ENCODE data around the gene NYNRIN. TPM values are rescaled to one million over a fixed set of nuclear protein-coding genes. Genes with fewer than 3 reads are reported as not detected.
"Not testable (repeated sequence)": the region's sequence is repeated elsewhere in the genome, so short reads cannot be mapped to it uniquely, and the experiment has no call there.

NYNRIN gene
- total RNA-seq, 1 donor from 2014 or later: 8.0 TPM

DNA sequence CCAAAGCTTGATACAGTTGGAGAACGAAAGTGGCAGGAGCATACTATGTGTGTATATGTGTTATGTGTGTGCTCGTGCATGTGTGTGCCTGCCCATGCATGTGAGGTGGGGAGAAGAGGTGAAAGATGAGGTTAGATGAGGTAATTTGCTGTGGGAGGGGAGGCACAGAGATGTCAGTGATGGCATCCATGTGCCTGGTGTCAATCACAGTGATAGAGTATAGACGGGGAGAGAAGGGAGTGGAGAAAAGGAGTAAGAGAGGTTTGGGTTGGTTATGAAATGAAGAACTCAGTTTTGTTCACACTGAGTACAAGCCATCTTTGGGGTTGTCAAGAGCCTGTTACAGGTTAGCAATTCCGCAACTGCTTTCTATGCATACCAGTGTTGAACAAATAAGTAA lies 14.6 kb upstream of the NYNRIN start:
- intact Hi-C loops (cut with micrococcal nuclease): no loop called here
- TF ChIP-seq, protein P1, sequence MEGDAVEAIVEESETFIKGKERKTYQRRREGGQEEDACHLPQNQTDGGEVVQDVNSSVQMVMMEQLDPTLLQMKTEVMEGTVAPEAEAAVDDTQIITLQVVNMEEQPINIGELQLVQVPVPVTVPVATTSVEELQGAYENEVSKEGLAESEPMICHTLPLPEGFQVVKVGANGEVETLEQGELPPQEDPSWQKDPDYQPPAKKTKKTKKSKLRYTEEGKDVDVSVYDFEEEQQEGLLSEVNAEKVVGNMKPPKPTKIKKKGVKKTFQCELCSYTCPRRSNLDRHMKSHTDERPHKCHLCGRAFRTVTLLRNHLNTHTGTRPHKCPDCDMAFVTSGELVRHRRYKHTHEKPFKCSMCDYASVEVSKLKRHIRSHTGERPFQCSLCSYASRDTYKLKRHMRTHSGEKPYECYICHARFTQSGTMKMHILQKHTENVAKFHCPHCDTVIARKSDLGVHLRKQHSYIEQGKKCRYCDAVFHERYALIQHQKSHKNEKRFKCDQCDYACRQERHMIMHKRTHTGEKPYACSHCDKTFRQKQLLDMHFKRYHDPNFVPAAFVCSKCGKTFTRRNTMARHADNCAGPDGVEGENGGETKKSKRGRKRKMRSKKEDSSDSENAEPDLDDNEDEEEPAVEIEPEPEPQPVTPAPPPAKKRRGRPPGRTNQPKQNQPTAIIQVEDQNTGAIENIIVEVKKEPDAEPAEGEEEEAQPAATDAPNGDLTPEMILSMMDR (IDR thresholded peaks at IDR 0.05; ENCODE audit: borderline replicate concordance): no peak
- H3K9me3 ChIP-seq (replicated peaks): no peaks in the 10 kb centered on the region

DNA sequence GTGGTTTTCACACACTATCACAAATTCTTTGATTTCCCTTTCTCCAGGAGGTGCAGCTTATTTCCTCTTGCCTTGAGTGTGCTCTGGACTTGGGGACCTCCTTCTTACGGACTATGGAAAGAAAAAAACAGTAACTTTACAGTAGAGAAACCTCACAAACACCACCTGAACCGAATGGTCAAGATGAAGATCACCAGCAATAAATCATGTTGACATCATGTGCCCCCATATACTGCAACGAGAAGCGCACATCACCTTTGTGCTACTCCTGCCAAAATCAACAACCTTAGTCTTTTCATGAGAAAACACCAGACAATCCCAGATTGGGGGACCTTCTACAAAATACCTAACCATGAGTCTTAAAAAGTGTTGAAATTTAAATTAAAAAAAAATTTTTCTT lies 13.3 kb upstream of the NYNRIN start:
- no peak for DNase-seq
- H3K9me3 ChIP-seq (replicated peaks): no peaks in the 10 kb centered on the region
- H3K36me3 ChIP-seq: no peaks in the 10 kb centered on the region
- H3K27ac ChIP-seq (replicated peaks): no peak overlapping the region
- H3K4me1 ChIP-seq: peaks cover 15% of the 10 kb centered on the region
- TF ChIP-seq, protein P1 (IDR thresholded peaks at IDR 0.05; ENCODE audit: borderline replicate concordance): no peak
- peaks cover 4% of the 10 kb centered on the region for H3K27me3 ChIP-seq (ENCODE audit: low read depth)
- H3K4me3 ChIP-seq: no peak overlapping the region
- intact Hi-C loops (cut with micrococcal nuclease): no loop called here

More for the DNA sequence above, 14.6 kb upstream of the NYNRIN start:
- Histone ChIP-seq H3K4me3 (no peak overlapping the region), H3K36me3 (no peaks in the 10 kb centered on the region), H3K27ac (replicated peaks) (no peak overlapping the region), H3K27me3 (ENCODE audit: low read depth) (peaks cover 4% of the 10 kb centered on the region), H3K4me1 (peaks cover 10% of the 10 kb centered on the region)
- no peak for DNase-seq

DNA sequence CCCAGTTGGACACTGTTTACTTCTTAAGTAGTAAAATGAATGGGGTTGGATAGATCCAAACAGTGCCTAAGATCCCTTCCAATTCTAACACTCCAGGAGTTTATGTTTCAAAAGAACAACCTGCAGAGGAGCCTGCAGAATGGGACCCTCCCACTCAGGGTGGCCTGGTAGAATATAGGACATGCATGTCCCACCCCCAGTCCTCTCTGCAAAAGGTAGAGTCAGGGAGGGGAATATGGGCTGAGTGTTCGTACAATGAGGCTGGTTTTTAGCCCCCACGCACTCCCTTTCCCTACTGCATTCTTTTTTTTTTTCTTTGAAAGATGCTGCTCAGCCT lies 11.8 kb upstream of the NYNRIN start:
- DNase-seq: no peak
- intact Hi-C loops (cut with micrococcal nuclease): no loop called here
- no peak overlapping the region for H3K4me3 ChIP-seq
- TF ChIP-seq, protein P1 (IDR thresholded peaks at IDR 0.05; ENCODE audit: borderline replicate concordance): no peak
- peaks cover 11% of the 10 kb centered on the region for H3K4me1 ChIP-seq
- peaks cover 10% of the 10 kb centered on the region for H3K27me3 ChIP-seq (ENCODE audit: low read depth)
- H3K36me3 ChIP-seq: no peaks in the 10 kb centered on the region
- H3K27ac ChIP-seq (replicated peaks): no peak overlapping the region
- H3K9me3 ChIP-seq (replicated peaks): no peaks in the 10 kb centered on the region

DNA sequence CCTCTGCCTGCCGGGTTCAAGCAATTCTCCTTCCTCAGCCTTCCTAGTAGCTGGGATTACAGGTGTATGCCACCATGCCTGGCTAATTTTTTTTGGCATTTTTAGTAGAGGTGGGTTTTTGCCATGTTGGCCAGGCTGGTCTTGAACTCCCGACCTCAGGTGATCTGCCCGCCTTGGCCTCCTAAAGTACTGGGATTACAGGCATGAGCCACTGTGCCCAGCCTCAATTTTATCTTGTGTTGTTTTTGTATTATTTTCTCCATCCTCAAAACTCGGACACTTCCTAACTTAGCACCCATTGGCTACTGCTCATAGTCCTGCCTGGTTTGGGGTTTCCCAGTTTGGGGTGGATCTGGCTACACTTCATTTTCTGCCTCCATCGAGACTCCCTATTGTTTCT lies 11.2 kb upstream of the NYNRIN start:
- H3K4me1 ChIP-seq; H3K9me3 ChIP-seq (replicated peaks); H3K4me3 ChIP-seq; H3K36me3 ChIP-seq; intact Hi-C loops (cut with micrococcal nuclease); H3K27ac ChIP-seq (replicated peaks); DNase-seq: not testable (repeated sequence)
- peaks cover 13% of the 10 kb centered on the region for H3K27me3 ChIP-seq (ENCODE audit: low read depth)

DNA sequence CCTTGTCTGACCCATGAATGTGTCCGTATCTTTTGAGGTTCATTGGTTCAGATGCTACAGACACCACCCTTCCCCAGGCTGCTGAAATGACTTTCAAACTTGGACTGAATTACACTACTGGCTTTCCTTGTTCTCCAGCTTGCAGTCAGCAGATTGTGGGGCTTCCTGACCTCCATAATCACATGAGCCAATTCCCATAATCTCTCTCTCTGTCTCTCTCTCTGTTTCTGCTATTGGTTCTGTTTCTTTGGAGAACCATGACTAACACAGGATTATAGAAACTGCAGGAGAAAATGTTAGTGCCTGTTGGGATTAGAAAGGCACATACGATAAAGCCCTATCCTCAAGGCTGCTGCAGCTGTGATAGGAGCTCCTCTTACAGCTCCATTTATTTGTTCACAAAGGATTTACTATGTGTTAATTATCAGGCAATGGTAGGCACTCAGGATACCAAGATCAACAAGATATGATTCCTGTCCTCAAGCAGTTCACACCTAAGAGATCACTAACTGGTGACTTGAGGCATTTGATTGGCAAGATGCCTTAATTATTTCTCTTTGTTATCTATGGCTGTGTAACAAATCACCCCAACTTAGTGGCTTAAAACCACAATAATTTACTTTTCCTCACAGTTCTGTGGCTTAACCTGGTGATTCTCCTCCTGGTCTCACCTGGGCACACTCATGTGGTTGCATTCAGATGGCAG lies 10.2 kb upstream of the NYNRIN start:
- intact Hi-C loops (cut with micrococcal nuclease): no loop called here
- H3K27me3 ChIP-seq (ENCODE audit: low read depth): peaks cover 13% of the 10 kb centered on the region
- H3K36me3 ChIP-seq: no peaks in the 10 kb centered on the region
- no peaks in the 10 kb centered on the region for H3K9me3 ChIP-seq (replicated peaks)
- peaks cover 10% of the 10 kb centered on the region for H3K4me1 ChIP-seq
- H3K4me3 ChIP-seq: no peak overlapping the region
- DNase-seq: no peak
- peak overlapping the region; percentile 30 for H3K27ac ChIP-seq (replicated peaks)
- TF ChIP-seq, protein P1 (IDR thresholded peaks at IDR 0.05; ENCODE audit: borderline replicate concordance): no peak

DNA sequence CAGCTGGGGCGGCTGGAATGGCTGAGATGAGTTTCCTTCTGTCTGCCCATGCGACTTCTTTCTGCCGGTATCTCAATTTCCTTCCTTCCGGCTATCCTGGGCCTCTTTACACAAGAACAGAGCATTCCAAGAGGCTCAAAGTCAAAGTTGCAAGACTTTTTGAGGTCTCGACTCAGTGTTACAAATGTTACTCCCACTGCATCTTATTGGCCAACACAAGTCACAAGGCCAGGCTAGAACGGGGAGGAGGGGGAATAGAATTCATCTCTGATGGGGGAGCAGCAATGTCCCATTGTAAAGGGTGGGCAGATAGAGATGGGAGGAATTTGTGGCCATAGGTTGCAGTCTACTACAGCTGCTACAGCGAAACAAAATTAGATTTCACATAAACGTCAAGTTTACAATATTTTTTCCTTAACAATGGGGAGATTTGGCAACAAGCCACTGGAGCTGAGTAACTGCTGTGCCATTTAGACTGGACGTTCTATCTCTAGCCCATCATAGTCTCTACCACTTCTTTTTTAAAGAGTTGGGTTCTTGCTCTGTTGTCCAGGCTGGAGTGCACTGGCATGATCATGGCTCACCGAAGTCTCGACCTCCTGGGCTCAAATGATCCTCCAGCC lies 9.5 kb upstream of the NYNRIN start:
- H3K36me3 ChIP-seq: no peaks in the 10 kb centered on the region

More for the DNA sequence above, 9.5 kb upstream of the NYNRIN start:
- Histone ChIP-seq H3K9me3 (replicated peaks) (no peaks in the 10 kb centered on the region), H3K4me1 (peaks cover 10% of the 10 kb centered on the region), H3K27me3 (ENCODE audit: low read depth) (peaks cover 13% of the 10 kb centered on the region), H3K4me3 (no peak overlapping the region), H3K27ac (replicated peaks) (peak overlapping the region; percentile 30)
- intact Hi-C loops (cut with micrococcal nuclease): no loop called here
- DNase-seq: no peak
- TF ChIP-seq, protein P1 (IDR thresholded peaks at IDR 0.05; ENCODE audit: borderline replicate concordance): no peak
